SK-N-MC (cell line): ENCODE data around the gene TMEM115.

ENCODE experiments used
- FOXP2 ChIP-seq: optimal IDR thresholded peaks from 2 replicates; pipeline ENCODE3; 2011; ENCODE audit warnings: mild to moderate bottlenecking, moderate library complexity; ENCODE audit not compliant: insufficient read depth; ENCODE audit errors: extremely low read length, control extremely low read depth
- POLR2AphosphoS5 ChIP-seq: IDR thresholded peaks from 2 replicates; pipeline ENCODE4 v1.6.1; 2012; ENCODE audit warnings: mild to moderate bottlenecking, low read depth, low read length, borderline replicate concordance

GRCh38 chr3:50327129-50327528 lies 32.2 kb downstream of the TMEM115 start:
- no peak for TF ChIP-seq POLR2AphosphoS5
- no peak for TF ChIP-seq FOXP2
